ENCODE results near the gene LIMK2.
"Not testable (repeated sequence)": the region's sequence is repeated elsewhere in the genome, so short reads cannot be mapped to it uniquely, and the experiment has no call there.

LIMK2 gene

GRCh38 chr22:31243339-31244045 lies 31.4 kb downstream of the LIMK2 start:
- intact Hi-C loops (cut with micrococcal nuclease): no loop called here
- Mint-ChIP-seq H3K36me3 (ENCODE audit: low read depth) (peaks cover 34% of the 10 kb centered on the region), H3K27me3 (no peaks in the 10 kb centered on the region), H3K9me3 (no peaks in the 10 kb centered on the region), H3K27ac (no peak overlapping the region), H3K4me1 (ENCODE audit: low read depth) (peaks cover 9% of the 10 kb centered on the region), H3K4me3 (no peak overlapping the region)

- H3K27ac Mint-ChIP-seq: no peak overlapping the region
- peaks cover 32% of the 10 kb centered on the region for H3K36me3 Mint-ChIP-seq (ENCODE audit: low read depth)
- peaks cover 10% of the 10 kb centered on the region for H3K4me1 Mint-ChIP-seq (ENCODE audit: low read depth)
- no peaks in the 10 kb centered on the region for H3K27me3 Mint-ChIP-seq
- intact Hi-C loops (cut with micrococcal nuclease): no loop called here
- no peak overlapping the region for H3K4me3 Mint-ChIP-seq
- no peaks in the 10 kb centered on the region for H3K9me3 Mint-ChIP-seq
Observed at GRCh38 chr22:31244046-31244942, 32.2 kb downstream of the LIMK2 start.

- intact Hi-C loops (cut with micrococcal nuclease): no loop called here
- Mint-ChIP-seq H3K9me3 (no peaks in the 10 kb centered on the region), H3K27me3 (no peaks in the 10 kb centered on the region), H3K27ac (no peak overlapping the region), H3K4me1 (ENCODE audit: low read depth) (peaks cover 10% of the 10 kb centered on the region), H3K36me3 (ENCODE audit: low read depth) (peaks cover 28% of the 10 kb centered on the region), H3K4me3 (no peak overlapping the region)
Observed at GRCh38 chr22:31244943-31245451, 32.9 kb downstream of the LIMK2 start.

- Mint-ChIP-seq H3K4me1 (ENCODE audit: low read depth) (peaks cover 14% of the 10 kb centered on the region), H3K36me3 (ENCODE audit: low read depth) (peaks cover 26% of the 10 kb centered on the region)
- H3K9me3 Mint-ChIP-seq; H3K27ac Mint-ChIP-seq; H3K27me3 Mint-ChIP-seq; intact Hi-C loops (cut with micrococcal nuclease); H3K4me3 Mint-ChIP-seq: not testable (repeated sequence)
Observed at GRCh38 chr22:31245998-31246397, 33.9 kb downstream of the LIMK2 start.

GRCh38 chr22:31246687-31247086 lies 34.6 kb downstream of the LIMK2 start:
- Mint-ChIP-seq H3K27me3 (no peaks in the 10 kb centered on the region), H3K9me3 (no peaks in the 10 kb centered on the region), H3K27ac (no peak overlapping the region), H3K4me1 (ENCODE audit: low read depth) (peaks cover 14% of the 10 kb centered on the region), H3K4me3 (no peak overlapping the region), H3K36me3 (ENCODE audit: low read depth) (peaks cover 20% of the 10 kb centered on the region)
- intact Hi-C loops (cut with micrococcal nuclease): no loop called here

GRCh38 chr22:31247726-31248125 lies 35.6 kb downstream of the LIMK2 start:
- intact Hi-C loops (cut with micrococcal nuclease): no loop called here
- H3K4me3 Mint-ChIP-seq: no peak overlapping the region

GRCh38 chr22:31248138-31248745 lies 36.1 kb downstream of the LIMK2 start:
- intact Hi-C loops (cut with micrococcal nuclease): no loop called here
- Mint-ChIP-seq H3K27ac (peak overlapping the region; percentile 29), H3K4me3 (no peak overlapping the region), H3K36me3 (ENCODE audit: low read depth) (peaks cover 8% of the 10 kb centered on the region), H3K4me1 (ENCODE audit: low read depth) (peaks cover 14% of the 10 kb centered on the region), H3K9me3 (no peaks in the 10 kb centered on the region), H3K27me3 (no peaks in the 10 kb centered on the region)

More at GRCh38 chr22:31247726-31248125, 35.6 kb downstream of the LIMK2 start:
- peaks cover 14% of the 10 kb centered on the region for H3K4me1 Mint-ChIP-seq (ENCODE audit: low read depth)
- peaks cover 13% of the 10 kb centered on the region for H3K36me3 Mint-ChIP-seq (ENCODE audit: low read depth)
- peak overlapping the region; percentile 29 for H3K27ac Mint-ChIP-seq
- no peaks in the 10 kb centered on the region for H3K27me3 Mint-ChIP-seq
- no peaks in the 10 kb centered on the region for H3K9me3 Mint-ChIP-seq

GRCh38 chr22:31248965-31249958 lies 37.2 kb downstream of the LIMK2 start:
- Mint-ChIP-seq H3K36me3 (ENCODE audit: low read depth) (peaks cover 8% of the 10 kb centered on the region), H3K4me3 (no peak overlapping the region), H3K9me3 (no peaks in the 10 kb centered on the region), H3K4me1 (ENCODE audit: low read depth) (peaks cover 14% of the 10 kb centered on the region), H3K27me3 (no peaks in the 10 kb centered on the region), H3K27ac (no peak overlapping the region)
- intact Hi-C loops (cut with micrococcal nuclease): no loop called here

- intact Hi-C loops (cut with micrococcal nuclease): no loop called here
- H3K27ac Mint-ChIP-seq: no peak overlapping the region
- peaks cover 14% of the 10 kb centered on the region for H3K4me1 Mint-ChIP-seq (ENCODE audit: low read depth)
- H3K4me3 Mint-ChIP-seq: no peak overlapping the region
- H3K36me3 Mint-ChIP-seq (ENCODE audit: low read depth): peaks cover 13% of the 10 kb centered on the region
- no peaks in the 10 kb centered on the region for H3K9me3 Mint-ChIP-seq
- no peaks in the 10 kb centered on the region for H3K27me3 Mint-ChIP-seq
Observed at GRCh38 chr22:31250740-31251600, 38.9 kb downstream of the LIMK2 start.

- peaks cover 9% of the 10 kb centered on the region for H3K4me1 Mint-ChIP-seq (ENCODE audit: low read depth)
- H3K4me3 Mint-ChIP-seq: no peak overlapping the region
- no peaks in the 10 kb centered on the region for H3K9me3 Mint-ChIP-seq
- no peak overlapping the region for H3K27ac Mint-ChIP-seq
- H3K27me3 Mint-ChIP-seq: no peaks in the 10 kb centered on the region
- intact Hi-C loops (cut with micrococcal nuclease): no loop called here
- peaks cover 24% of the 10 kb centered on the region for H3K36me3 Mint-ChIP-seq (ENCODE audit: low read depth)
Observed at GRCh38 chr22:31253949-31254348, 41.9 kb downstream of the LIMK2 start.

- H3K4me3 Mint-ChIP-seq: no peak overlapping the region
- no peaks in the 10 kb centered on the region for H3K27me3 Mint-ChIP-seq
- intact Hi-C loops (cut with micrococcal nuclease): no loop called here
- H3K36me3 Mint-ChIP-seq (ENCODE audit: low read depth): peaks cover 61% of the 10 kb centered on the region
- no peak overlapping the region for H3K27ac Mint-ChIP-seq
- no peaks in the 10 kb centered on the region for H3K9me3 Mint-ChIP-seq
- peaks cover 5% of the 10 kb centered on the region for H3K4me1 Mint-ChIP-seq (ENCODE audit: low read depth)
Observed at GRCh38 chr22:31259798-31260473, 47.8 kb downstream of the LIMK2 start.

- Mint-ChIP-seq H3K27ac (no peak overlapping the region), H3K36me3 (ENCODE audit: low read depth) (peaks cover 61% of the 10 kb centered on the region), H3K9me3 (no peaks in the 10 kb centered on the region), H3K27me3 (no peaks in the 10 kb centered on the region), H3K4me1 (ENCODE audit: low read depth) (peaks cover 5% of the 10 kb centered on the region), H3K4me3 (no peak overlapping the region)
- intact Hi-C loops (cut with micrococcal nuclease): no loop called here
Observed at GRCh38 chr22:31260474-31260856, 48.4 kb downstream of the LIMK2 start.

Measured in dendritic cell treated with granulocyte-macrophage colony-stimulating factor and Interleukin-4, amounts not matched to agents 40 ng/mL and 50 ng/mL, for 4 days (primary cell).